HEK293 (cell line): ENCODE measurements around the gene M6PR.
"Not testable (repeated sequence)": the region's sequence is repeated elsewhere in the genome, so short reads cannot be mapped to it uniquely, and the experiment has no call there.

ENCODE experiments used
- CTCF ChIA-PET: fragments of 350-600 bp; formaldehyde crosslinking; extraction: SDS; loops from one replicate; lab custom pipeline; 2021; ENCODE audit warnings: antibody characterized with exemption; lab: Yijun Ruan, JAX
- POLR2A ChIA-PET: fragments of 300-600 bp; formaldehyde crosslinking; extraction: SDS; loops from one replicate; lab custom pipeline; 2020; ENCODE audit warnings: antibody characterized with exemption, inconsistent platforms; lab: Yijun Ruan, JAX
- H3K27ac ChIP-seq: fragments of 200-500 bp; sonication (Bioruptor generic); 2 replicates; pipeline ENCODE4 v1.5.1; 2014; ENCODE audit warnings: low read depth, low read length, control low read depth, inconsistent platforms; ENCODE audit errors: extremely low read depth
- H3K36me3 ChIP-seq, 2 experiments: fragments of 200-500 bp in 1 of 2; sonication (Bioruptor generic) in 1 of 2; 1 replicate in 1 of 2; 2 replicates in 1 of 2; pipeline ENCODE4 v1.5.1; 2014 to 2017; ENCODE audit warnings: inconsistent platforms in 2 of 2, low read length in 2 of 2; ENCODE audit not compliant: control insufficient read depth in 2 of 2, insufficient read depth in 1 of 2
- H3K4me1 ChIP-seq: fragments of 200-500 bp; sonication (Bioruptor generic); 2 replicates; pipeline ENCODE4 v1.5.1; 2014; ENCODE audit warnings: mild to moderate bottlenecking, low read length, inconsistent platforms; ENCODE audit not compliant: control insufficient read depth, insufficient read depth
- H3K4me3 ChIP-seq: 2 replicates; pipeline ENCODE4 v1.5.1; 2011; ENCODE audit warnings: low read depth, mild to moderate bottlenecking, control low read depth, low read length, moderate library complexity
- H3K9me3 ChIP-seq: fragments of 200-500 bp; sonication (Bioruptor generic); 2 replicates; pipeline ENCODE4 v1.5.1; 2014; ENCODE audit warnings: low read depth, low read length, inconsistent platforms; ENCODE audit not compliant: control insufficient read depth, insufficient read depth
- ELK4 ChIP-seq: IDR thresholded peaks from 2 replicates; pipeline ENCODE4 v1.6.1; 2011; ENCODE audit warnings: mild to moderate bottlenecking, low read depth, low read length, borderline replicate concordance
- GLIS1 ChIP-seq: fragments of 450-650 bp; formaldehyde crosslinking; IDR thresholded peaks from 2 replicates; pipeline ENCODE4 v1.5.1; 2016; ENCODE audit warnings: missing biosample characterization, missing genetic modification characterization
- PBX3 ChIP-seq: sonication (generic); formaldehyde crosslinking; IDR thresholded peaks from 2 replicates; pipeline ENCODE4 v1.8.1; 2022; ENCODE audit warnings: mild to moderate bottlenecking, moderate library complexity, missing genetic modification reagents
- TSHZ1 ChIP-seq: fragments of 450-650 bp; formaldehyde crosslinking; IDR thresholded peaks from 2 replicates; pipeline ENCODE4 v1.5.1; 2016; ENCODE audit warnings: missing biosample characterization, missing genetic modification characterization, borderline replicate concordance
- ZBTB20 ChIP-seq: fragments of 450-650 bp; formaldehyde crosslinking; IDR thresholded peaks from 2 replicates; pipeline ENCODE4 v1.5.1; 2016; ENCODE audit warnings: missing biosample characterization, missing genetic modification characterization
- ZBTB7A ChIP-seq: fragments of 450-650 bp; formaldehyde crosslinking; IDR thresholded peaks from 2 replicates; pipeline ENCODE4 v1.5.1; 2016; ENCODE audit warnings: low read depth, missing biosample characterization, missing genetic modification characterization
- ZNF138 ChIP-seq: fragments of 450-650 bp; formaldehyde crosslinking; IDR thresholded peaks from 2 replicates; pipeline ENCODE4 v1.5.1; 2016; ENCODE audit warnings: missing biosample characterization, missing genetic modification characterization, borderline replicate concordance
- ZNF140 ChIP-seq: fragments of 450-650 bp; formaldehyde crosslinking; IDR thresholded peaks from 2 replicates; pipeline ENCODE4 v1.5.1; 2016; ENCODE audit warnings: missing biosample characterization, missing genetic modification characterization
- ZNF146 ChIP-seq: fragments of 450-650 bp; formaldehyde crosslinking; IDR thresholded peaks from 2 replicates; pipeline ENCODE4 v1.5.1; 2016; ENCODE audit warnings: missing biosample characterization, missing genetic modification characterization
- ZNF169 ChIP-seq: fragments of 450-650 bp; formaldehyde crosslinking; IDR thresholded peaks from 2 replicates; pipeline ENCODE4 v1.5.1; 2016; ENCODE audit warnings: missing biosample characterization, missing genetic modification characterization
- ZNF174 ChIP-seq: fragments of 450-650 bp; formaldehyde crosslinking; IDR thresholded peaks from 2 replicates; pipeline ENCODE4 v1.5.0; 2017; ENCODE audit warnings: missing biosample characterization, mild to moderate bottlenecking, missing genetic modification characterization
- ZNF175 ChIP-seq: fragments of 450-650 bp; formaldehyde crosslinking; IDR thresholded peaks from 2 replicates; pipeline ENCODE4 v1.5.1; 2016; ENCODE audit warnings: missing biosample characterization, missing genetic modification characterization
- ZNF202 ChIP-seq: fragments of 450-650 bp; formaldehyde crosslinking; IDR thresholded peaks from 2 replicates; pipeline ENCODE4 v1.5.1; 2016; ENCODE audit warnings: missing biosample characterization, missing genetic modification characterization, borderline replicate concordance
- ZNF324 ChIP-seq: fragments of 450-650 bp; formaldehyde crosslinking; IDR thresholded peaks from 2 replicates; pipeline ENCODE4 v1.5.1; 2016; ENCODE audit warnings: missing biosample characterization, missing genetic modification characterization
- ZNF404 ChIP-seq: fragments of 450-650 bp; formaldehyde crosslinking; IDR thresholded peaks from 2 replicates; pipeline ENCODE4 v1.5.1; 2017; ENCODE audit warnings: missing biosample characterization, missing genetic modification characterization
- ZNF510 ChIP-seq: fragments of 450-650 bp; formaldehyde crosslinking; IDR thresholded peaks from 2 replicates; pipeline ENCODE4 v1.5.1; 2018; ENCODE audit warnings: mild to moderate bottlenecking, missing genetic modification characterization, missing biosample characterization; ENCODE audit not compliant: insufficient replicate concordance
- ZNF513 ChIP-seq: fragments of 450-650 bp; IDR thresholded peaks from 2 replicates; pipeline ENCODE4 v1.5.1; 2018; ENCODE audit warnings: missing biosample characterization, missing genetic modification characterization
- ZNF571 ChIP-seq: fragments of 450-650 bp; formaldehyde crosslinking; IDR thresholded peaks from 2 replicates; pipeline ENCODE4 v1.5.0; 2017; ENCODE audit warnings: missing biosample characterization, missing genetic modification characterization
- ZNF580 ChIP-seq: fragments of 450-650 bp; formaldehyde crosslinking; IDR thresholded peaks from 2 replicates; pipeline ENCODE4 v1.5.1; 2016; ENCODE audit warnings: missing biosample characterization, missing genetic modification characterization
- ZNF707 ChIP-seq: fragments of 450-650 bp; formaldehyde crosslinking; IDR thresholded peaks from 2 replicates; pipeline ENCODE4 v1.5.1; 2016; ENCODE audit warnings: missing biosample characterization, missing genetic modification characterization
- ZNF785 ChIP-seq: fragments of 450-650 bp; formaldehyde crosslinking; IDR thresholded peaks from 2 replicates; pipeline ENCODE4 v1.5.1; 2016; ENCODE audit warnings: missing biosample characterization, missing genetic modification characterization

The M6PR gene

GRCh38 chr12:8902703-8903102 lies 46.7 kb downstream of the M6PR start:
- H3K9me3 ChIP-seq, H3K4me1 ChIP-seq, H3K4me3 ChIP-seq, POLR2A ChIA-PET, H3K27ac ChIP-seq, H3K36me3 ChIP-seq, CTCF ChIA-PET: not testable (repeated sequence)

GRCh38 chr12:8899830-8900229 lies 49.6 kb downstream of the M6PR start:
- ChIA-PET CTCF (interaction anchor here (0.8 to 3.4 kb wide), 2 partner anchors 9 to 10 kb away, joined by 3 to 13 read pairs; no protein-coding TSS in a partner anchor), POLR2A (no interaction called here)
- no peak overlapping the region for H3K27ac ChIP-seq
- no peaks in the 10 kb centered on the region for H3K4me1 ChIP-seq
- TF ChIP-seq ZNF707 = no peak
- TF ChIP-seq PBX3 (CRISPR knock-in tag) = no peak
- TF ChIP-seq ZNF174 (tag by site-specific recombination) = no peak
- no peak for TF ChIP-seq ZBTB20 (tag by site-specific recombination)
- no peak for TF ChIP-seq GLIS1 (tag by site-specific recombination)
- H3K4me3 ChIP-seq = no peak overlapping the region
- H3K36me3 ChIP-seq = no peaks in the 10 kb centered on the region
- H3K9me3 ChIP-seq = no peaks in the 10 kb centered on the region

- no peak overlapping the region for H3K4me3 ChIP-seq
- H3K27ac ChIP-seq = no peak overlapping the region
- no peaks in the 10 kb centered on the region for H3K36me3 ChIP-seq
- H3K9me3 ChIP-seq = no peaks in the 10 kb centered on the region
- H3K4me1 ChIP-seq = no peaks in the 10 kb centered on the region
- CTCF ChIA-PET = no interaction called here
- POLR2A ChIA-PET = no interaction called here
- no peak for TF ChIP-seq ZBTB7A
- no peak for TF ChIP-seq ELK4
- TF ChIP-seq ZNF146 = no peak
- no peak for TF ChIP-seq ZNF202 (tag by site-specific recombination)
- TF ChIP-seq ZNF138 (tag by site-specific recombination) = no peak
- no peak for TF ChIP-seq ZNF324
- TF ChIP-seq PBX3 (CRISPR knock-in tag) = no peak
- no peak for TF ChIP-seq ZNF510
- TF ChIP-seq ZNF169 (tag by site-specific recombination) = no peak
- no peak for TF ChIP-seq ZNF785 (tag by site-specific recombination)
- no peak for TF ChIP-seq ZNF404 (tag by site-specific recombination)
- no peak for TF ChIP-seq ZNF580 (tag by site-specific recombination)
Measured at GRCh38 chr12:8897081-8897480, 52.4 kb downstream of the M6PR start.

GRCh38 chr12:8894986-8895385 lies 54.5 kb downstream of the M6PR start:
- no peak overlapping the region for H3K4me3 ChIP-seq
- no peak overlapping the region for H3K27ac ChIP-seq
- H3K4me1 ChIP-seq = no peaks in the 10 kb centered on the region
- ChIA-PET POLR2A (no interaction called here), CTCF (interaction anchor here (0.6 to 0.9 kb wide), 4 partner anchors 10 to 134 kb away, joined by 3 to 4 read pairs (median 3); no protein-coding TSS in a partner anchor)
- no peaks in the 10 kb centered on the region for H3K36me3 ChIP-seq
- no peaks in the 10 kb centered on the region for H3K9me3 ChIP-seq
- TF ChIP-seq ZNF571 (tag by site-specific recombination) (no peak), ZNF513 (tag by site-specific recombination) (no peak), ZNF175 (tag by site-specific recombination) (no peak), TSHZ1 (tag by site-specific recombination) (no peak), ZNF140 (tag by site-specific recombination) (no peak)
